H54 (cell line): ENCODE measurements around the gene MC1R.
A peak's percentile ranks its signal among the peaks of the same experiment; 100 is the strongest.
"Not testable (repeated sequence)": the region's sequence is repeated elsewhere in the genome, so short reads cannot be mapped to it uniquely, and the experiment has no call there.

Experiments used
- DNase-seq: peaks from one replicate; pipeline ENCODE4 v3.0.0; 2011; ENCODE audit warnings: low spot score, mixed read lengths; ENCODE audit not compliant: insufficient read length
- FAIRE-seq: peaks from 3 replicates; lab custom pipeline; 2011; peaks lifted over from hg19 to GRCh38; lab: Jason Lieb, UNC
- POLR2A ChIP-seq: IDR thresholded peaks from 2 replicates; pipeline ENCODE4 v1.6.1; 2011; ENCODE audit warnings: low read depth, mild to moderate bottlenecking, low read length

MC1R gene

DNA sequence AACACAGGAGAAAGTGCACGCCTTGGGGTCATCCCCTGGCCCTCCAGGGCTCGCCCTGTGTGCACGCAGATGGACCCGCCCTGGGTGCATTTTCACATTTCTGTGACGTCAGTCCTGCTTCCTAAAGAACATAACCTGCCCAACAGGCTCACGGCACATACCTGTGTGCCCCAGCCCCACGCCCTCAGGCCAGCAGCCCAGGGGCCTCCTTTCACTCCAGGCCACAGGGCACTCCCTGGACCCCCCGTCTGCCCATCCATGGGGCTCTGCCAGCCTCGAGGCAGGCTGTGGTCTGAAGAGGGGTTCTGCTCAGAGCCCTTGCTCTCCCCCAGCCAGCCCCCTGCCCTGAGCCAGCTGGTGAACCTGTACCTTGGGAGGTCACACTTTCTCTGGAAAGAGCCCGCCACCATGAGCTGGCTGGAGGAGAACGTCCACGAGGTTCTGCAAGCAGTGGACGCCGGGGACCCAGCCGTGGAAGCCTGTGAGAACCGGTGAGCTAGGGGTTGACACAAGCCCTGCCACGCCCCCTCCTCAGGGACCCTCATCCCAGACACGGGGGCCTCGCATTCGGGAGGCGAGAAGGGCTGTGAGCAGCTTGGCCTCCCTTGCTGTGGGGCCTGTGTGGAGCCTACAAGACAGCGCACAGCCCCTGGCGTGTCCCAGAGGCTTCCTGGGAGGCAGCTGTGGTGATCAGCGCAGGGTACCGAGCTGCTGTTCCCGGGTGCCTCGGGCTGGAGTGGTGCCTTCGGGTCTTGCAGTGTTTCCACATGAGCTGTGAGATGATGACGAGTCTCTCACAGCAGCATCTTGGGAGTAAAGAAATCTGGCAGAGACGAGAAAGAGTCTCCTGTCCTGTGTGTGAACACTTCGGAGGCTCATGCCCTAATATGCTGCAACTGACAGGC, 13.8 kb upstream of the MC1R start:
- TF ChIP-seq POLR2A = no peak
- DNase-seq (no peak), FAIRE-seq (no peak)

DNA sequence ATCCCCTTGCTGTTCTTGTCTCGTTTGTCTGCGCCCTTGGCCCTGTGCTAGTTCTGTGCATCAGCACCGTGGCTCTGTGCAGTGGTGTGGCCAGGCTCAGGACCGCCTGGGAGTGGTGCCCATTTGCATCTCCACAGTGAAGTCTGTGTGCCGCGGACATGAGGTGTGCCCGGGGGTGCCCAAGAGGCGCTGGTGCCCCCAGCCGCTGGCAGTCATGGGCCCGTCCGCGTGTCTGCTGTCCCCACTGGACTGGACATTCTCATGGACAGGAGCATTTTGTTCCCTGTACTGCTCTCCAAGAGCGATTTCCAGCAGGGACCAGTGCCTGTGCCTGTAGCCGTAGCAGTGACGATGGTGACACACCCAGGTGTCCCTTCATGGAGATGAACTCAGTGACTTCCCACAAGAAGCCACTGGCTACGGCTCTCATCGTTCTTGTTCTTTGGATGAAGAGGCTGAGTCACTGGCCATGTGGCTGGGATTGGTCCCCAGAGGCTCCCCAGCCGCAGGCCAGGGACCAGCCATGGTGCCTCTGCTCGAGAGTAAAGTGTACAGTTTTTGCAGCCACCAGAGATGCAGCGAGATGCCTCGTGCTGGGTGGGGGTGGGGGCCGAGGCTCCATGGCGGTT, 13.0 kb upstream of the MC1R start:
- TF ChIP-seq POLR2A = no peak
- FAIRE-seq (no peak), DNase-seq (no peak)

DNA sequence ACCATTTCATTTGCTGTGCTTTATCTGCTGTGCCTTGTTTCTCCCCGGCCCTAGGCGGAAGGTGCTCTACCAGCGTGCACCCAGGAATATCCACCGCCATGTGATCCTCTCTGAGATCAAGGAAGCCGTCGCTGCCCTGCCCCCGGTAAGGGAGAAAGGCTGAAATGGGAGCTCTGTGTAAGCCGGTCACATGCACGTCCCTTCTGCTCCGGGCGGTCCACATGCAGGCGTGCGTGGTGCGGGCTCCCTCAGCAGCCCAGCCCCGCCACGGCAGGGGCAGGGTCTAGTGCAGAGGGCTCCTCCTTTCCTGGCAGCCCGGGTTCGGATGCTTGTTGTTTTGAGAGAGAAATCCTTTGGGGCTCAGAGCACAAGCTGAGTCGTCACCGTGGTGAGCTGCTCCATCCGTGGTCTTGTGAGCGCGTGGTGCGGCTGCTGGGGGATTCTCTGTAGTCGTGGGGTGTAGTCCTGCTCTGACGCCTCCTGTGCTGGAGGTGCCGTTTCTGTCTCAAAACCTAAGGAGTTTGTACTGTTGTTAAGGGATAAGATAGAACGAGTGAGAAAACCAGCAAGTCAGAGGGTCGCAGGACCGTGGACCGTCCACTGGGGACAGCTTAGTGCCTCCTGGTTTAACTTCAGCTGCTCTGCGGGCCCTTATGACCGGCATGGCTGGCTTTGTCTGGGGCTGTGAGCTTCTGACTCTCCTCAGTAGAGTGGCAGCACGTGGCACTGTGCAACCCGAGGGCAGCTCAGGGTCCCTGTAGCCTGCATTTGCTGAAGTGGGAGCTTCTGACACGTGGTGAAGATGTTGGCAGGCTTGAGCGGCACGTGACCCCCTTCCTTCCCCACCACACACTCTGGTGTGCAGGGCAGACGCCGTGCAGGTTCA, 12.3 kb upstream of the MC1R start:
- no peak for FAIRE-seq

DNA sequence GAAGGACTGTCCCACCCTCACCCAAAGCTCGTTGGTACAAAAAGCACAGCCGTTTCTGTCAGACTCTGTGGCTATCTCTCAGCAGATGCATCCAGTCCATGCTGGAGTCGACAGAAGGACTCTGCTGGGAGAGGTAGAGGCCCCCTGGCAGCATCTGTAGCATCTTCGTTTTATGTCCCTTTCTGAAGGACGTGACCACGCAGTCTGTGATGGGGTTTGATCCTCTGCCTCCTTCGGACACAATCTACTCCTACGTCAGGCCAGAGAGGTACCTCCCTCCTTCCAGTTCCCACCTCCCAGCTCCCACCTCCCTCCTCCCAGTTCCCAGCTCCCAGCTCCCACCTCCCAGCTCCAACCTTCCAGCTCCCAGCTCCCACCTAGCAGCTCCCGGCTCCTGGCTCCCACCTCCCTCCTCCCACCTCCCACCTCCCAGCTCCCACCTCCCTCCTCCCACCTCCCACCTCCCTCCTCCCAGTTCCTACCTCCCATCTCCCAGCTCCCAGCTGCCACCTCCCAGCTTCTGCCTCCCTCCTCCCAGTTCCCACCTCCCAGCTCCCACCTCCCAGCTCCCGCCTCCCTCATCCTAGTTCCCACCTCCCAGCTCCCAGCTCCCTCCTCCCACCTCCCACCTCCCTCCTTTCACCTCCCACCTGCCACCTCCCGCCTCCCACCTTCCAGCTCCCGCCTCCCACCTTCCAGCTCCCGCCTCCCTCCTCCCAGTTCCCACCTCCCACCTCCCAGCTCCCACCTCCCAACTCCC, 11.4 kb upstream of the MC1R start:
- DNase-seq (no peak), FAIRE-seq (no peak)
- no peak for TF ChIP-seq POLR2A

More for the DNA sequence above, 12.3 kb upstream of the MC1R start:
- no peak for TF ChIP-seq POLR2A
- DNase-seq = no peak

DNA sequence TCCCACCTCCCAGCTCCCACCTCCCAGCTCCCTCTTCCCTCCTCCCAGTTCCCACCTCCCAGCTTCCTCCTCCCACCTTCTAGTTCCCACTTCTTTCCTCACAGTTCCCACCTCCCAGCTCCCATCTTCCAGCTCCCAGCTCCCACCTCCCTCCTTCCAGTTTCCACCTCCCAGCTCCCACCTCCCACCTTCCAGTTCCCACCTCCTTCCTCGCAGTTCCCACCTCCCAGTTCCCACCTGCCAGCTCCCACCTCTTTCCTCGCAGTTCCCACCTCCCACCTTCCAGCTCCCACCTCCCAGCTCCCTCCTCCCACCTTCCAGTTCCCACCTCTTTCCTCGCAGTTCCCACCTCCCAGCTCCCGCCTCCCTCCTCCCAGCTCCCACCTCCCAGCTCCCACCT, 10.4 kb upstream of the MC1R start:
- TF ChIP-seq POLR2A = no peak
- no peak for DNase-seq
- FAIRE-seq = no peak

DNA sequence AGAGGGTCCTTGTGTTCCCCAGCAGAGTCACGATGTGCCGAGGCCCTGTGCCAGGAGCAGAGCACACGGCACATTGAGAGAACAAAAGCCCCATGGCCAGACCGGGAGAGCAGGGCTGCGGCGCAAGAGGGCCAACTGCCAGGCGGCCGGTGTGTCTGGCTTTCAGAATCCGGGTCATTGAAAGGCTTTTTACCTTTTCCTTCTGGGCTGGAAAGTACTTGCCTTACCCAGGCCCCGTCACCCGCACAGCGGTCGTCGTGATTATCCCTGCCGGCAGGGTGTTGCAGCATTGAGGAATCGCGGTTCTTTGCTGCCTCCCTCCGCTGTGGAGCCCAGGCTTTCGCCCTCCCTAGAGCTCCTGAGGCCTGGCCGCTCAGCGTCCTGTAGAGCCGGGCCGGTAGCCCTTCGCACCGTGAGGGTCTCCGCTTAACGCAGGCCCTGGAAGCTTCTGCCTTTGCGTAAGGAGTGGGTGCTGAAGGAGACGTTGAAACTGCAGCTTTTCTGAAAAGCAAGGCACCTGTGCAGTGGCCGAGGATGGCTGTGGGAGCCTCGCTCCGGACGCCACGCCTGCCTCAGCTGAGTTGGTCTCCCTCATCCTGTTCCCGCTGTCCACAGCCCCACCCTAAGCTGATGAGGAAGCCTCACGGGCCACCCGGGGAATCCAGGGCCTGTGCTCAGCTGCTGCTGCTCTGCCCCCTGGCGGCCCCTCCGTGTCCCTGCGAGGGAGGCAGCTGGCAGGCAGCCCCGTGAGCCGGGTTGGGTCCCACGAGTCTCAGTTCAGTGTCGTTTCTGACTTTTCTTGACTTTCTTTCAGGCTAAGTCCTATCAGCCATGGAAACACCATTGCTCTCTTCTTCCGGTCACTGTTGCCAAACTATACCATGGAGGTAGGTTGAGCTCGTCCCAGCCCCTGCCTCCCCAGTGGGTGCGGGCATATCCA, 8.6 kb upstream of the MC1R start:
- FAIRE-seq = no peak
- TF ChIP-seq POLR2A = no peak
- peak; percentile 95 for DNase-seq

DNA sequence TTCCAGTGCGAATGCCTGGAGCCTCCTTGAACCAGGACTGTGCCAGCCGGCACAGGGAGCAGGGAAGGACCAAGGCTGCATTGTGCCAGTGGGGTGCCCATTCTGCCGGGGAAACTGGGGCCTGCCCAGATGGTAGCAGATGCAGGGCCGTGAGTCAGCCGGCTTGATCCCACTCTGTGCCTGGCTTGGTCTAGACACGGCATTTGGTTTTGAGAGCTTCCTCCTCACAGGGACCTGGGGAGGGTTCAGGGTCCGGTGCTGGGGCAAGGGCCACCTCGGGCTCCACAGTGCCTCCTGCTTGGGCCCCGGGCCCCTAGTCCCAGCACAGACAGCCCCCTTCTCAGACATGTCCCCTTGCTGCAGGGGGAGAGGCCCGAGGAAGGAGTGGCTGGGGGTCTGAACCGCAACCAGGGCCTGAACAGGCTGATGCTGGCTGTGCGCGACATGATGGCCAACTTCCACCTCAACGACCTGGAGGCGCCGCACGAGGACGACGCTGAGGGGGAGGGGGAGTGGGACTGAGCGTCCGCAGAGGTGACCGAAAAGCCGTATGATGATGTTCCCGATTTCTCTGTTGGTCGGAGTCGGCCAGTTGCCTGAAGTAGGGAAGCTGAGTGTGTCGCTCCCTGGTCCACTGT, 7.8 kb upstream of the MC1R start:
- FAIRE-seq (no peak), DNase-seq (no peak)
- no peak for TF ChIP-seq POLR2A

DNA sequence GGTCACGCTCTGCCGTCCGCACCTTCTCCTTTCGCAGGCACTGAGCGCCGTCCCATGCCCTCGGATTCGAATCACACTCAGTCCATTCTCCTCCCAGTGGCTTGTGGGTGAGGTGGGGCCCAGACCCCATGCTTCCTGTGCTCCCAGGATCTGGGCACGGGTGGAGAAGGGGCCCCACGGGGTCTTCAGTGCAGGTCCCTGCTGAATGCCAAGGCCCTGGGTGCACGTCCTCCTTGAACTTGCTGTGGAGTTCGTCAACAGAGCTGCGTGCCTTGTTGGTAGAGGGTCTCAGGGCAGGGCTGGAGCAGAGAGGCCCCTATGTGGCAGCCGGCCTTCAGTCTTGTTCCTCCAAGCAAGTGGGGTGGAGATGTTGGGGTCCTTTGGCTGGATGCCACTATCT, 7.3 kb upstream of the MC1R start:
- DNase-seq = no peak
- TF ChIP-seq POLR2A = no peak
- no peak for FAIRE-seq

DNA sequence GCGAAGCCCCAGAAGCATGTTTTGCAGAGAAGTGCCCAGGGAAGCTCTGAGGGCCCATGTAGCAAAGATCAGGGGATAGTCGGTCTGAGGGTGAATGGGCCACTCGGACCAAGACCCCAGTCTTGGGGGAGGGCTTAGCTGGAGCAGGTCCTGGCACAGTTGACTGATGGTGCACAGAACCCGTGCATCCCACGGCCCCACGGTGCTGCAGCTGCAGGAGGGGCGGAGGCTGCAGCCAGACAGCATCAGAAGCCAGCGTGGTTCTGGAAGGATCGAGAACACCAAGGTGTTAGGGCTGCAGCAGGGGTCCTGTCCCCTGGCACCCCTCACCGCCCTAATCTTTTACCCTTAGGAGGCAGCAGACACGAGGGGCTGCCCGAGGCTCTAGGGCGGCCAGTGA, 6.5 kb upstream of the MC1R start:
- DNase-seq = no peak
- TF ChIP-seq POLR2A = no peak
- FAIRE-seq = no peak

DNA sequence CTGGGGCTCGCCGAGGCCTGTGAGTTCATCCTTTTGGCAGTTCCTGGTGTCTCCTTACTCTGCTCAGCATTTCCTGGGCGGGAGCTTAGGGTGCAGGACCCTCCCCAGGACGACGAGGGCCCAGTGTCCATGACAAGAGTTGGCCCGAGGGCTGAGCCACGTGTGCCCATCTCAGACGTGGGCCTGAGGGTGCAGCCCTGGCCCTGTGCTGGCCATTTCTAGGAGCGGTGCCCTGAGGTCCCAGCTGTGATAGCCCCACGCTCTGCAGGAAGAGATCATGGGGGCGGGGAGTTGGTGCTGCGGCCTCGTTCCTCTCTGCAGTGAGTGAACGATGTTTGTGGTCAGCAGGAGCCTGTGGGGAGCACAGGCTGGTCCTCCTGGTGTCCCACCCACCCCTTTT, 6.0 kb upstream of the MC1R start:
- DNase-seq (no peak), FAIRE-seq (no peak)
- TF ChIP-seq POLR2A = no peak

DNA sequence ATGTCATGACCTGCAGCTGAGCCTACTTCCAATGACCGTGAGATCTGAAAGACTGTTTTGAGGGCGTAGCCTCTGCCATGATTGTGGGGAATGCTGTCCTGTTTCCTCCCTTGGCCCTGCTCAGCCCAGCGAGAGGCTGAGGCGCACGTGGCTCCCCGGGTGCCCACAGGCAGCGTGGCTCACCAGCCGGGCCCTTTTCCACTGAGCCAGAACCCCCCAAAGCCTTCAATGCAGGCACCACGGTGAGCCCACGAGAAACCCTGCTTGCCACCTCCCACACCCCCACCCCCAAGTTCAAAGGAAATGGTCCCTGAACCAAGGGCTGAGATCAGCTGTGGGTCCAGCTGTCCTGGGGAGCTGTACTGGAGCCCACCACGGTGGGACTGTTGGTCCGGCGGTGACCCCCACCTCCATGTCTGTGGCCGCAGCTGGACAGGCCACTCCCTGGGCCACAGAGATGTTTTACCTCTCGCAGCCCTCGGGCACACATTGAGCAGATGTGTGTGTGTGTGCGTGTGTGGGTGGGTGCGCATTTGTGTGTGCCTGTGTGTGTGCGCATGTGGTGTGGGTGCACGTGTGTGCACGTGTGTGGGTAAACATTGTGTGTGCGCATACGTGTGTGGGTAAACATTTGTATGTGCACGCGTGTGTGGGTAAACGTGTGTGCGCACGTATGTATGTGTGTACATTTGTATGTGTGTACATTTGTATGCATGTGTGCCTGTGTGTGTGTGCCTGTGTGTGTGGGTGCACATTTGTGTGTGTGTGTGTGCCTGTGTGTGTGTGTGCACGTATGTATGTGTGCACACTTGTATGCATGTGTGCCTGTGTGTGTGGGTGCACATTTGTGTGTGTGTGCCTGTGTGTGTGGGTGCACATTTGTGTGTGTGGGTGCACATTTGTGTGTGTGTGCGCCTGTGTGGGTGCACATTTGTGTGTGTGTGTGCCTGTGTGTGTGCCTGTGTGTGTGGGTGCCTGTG, 5.0 kb upstream of the MC1R start:
- TF ChIP-seq POLR2A = no peak
- no peak for FAIRE-seq

DNA sequence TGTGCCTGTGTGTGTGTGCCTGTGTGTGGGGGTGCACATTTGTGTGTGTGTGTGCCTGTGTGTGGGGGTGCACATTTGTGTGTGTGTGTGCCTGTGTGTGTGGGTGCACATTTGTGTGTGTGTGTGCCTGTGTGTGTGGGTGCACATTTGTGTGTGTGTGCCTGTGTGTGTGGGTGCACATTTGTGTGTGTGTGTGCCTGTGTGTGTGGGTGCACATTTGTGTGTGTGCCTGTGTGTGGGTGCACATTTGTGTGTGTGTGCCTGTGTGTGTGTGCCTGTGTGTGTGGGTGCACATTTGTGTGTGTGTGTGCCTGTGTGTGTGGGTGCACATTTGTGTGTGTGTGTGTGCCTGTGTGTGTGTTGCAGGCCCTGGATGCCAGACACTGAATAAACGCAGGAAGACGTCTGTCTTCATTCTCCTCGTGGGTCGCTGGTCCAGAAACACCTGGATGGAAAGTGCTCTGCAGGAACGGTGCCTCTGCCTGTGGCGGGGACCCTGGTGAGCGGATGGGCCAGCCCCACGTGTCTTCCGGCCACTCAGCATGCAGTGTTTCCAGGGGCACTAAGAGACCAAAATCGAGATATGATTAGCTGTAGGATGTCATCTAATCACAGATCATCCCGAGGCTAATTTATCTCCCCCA, 3.9 kb upstream of the MC1R start:
- not testable (repeated sequence) for DNase-seq, FAIRE-seq

More for the DNA sequence above, 5.0 kb upstream of the MC1R start:
- no peak for DNase-seq
